H1 (cell line): ENCODE measurements around the gene LRRC45. TPM values are rescaled to one million over a fixed set of nuclear protein-coding genes. Genes with fewer than 3 reads are reported as not detected.

Experiments used
- CTCF ChIA-PET: fragments of 300-600 bp; sonication (Branson Sonifier 250); formaldehyde crosslinking; loops from one replicate; lab custom pipeline; 2021; ENCODE audit not compliant: partially characterized antibody; lab: Charles Lee
- POLR2A ChIA-PET: fragments of 300-600 bp; sonication (Branson Sonifier 250); formaldehyde crosslinking; loops from one replicate; lab custom pipeline; 2021; ENCODE audit warnings: inconsistent platforms; ENCODE audit not compliant: partially characterized antibody; lab: Charles Lee
- DNase-seq, 2 experiments: peaks; one replicate each; pipeline versions ENCODE4 v3.0.0 to v3.0.0-alpha.2; 2010 to 2022; ENCODE audit warnings: low spot score in 2 of 2, low read depth in 1 of 2, mixed read lengths in 1 of 2
- FAIRE-seq: peaks from 2 replicates; lab custom pipeline; 2011; peaks lifted over from hg19 to GRCh38; lab: Jason Lieb, UNC
- H2AFZ ChIP-seq: 2 replicates; pipeline ENCODE4 v1.8.1; 2012; ENCODE audit warnings: low read length, inconsistent platforms
- H2AK5ac ChIP-seq: 2 replicates; pipeline ENCODE4 v1.6.1; 2013; ENCODE audit warnings: low read depth, low read length
- H2BK120ac ChIP-seq: replicated peaks from 2 replicates; pipeline ENCODE3; 2013; ENCODE audit warnings: low read depth, low read length, inconsistent platforms
- H2BK12ac ChIP-seq: 2 replicates; pipeline ENCODE4 v1.6.1; 2013; ENCODE audit warnings: low read depth, low read length
- H2BK15ac ChIP-seq: 2 replicates; pipeline ENCODE4 v1.6.1; 2013; ENCODE audit warnings: low read length
- H2BK20ac ChIP-seq: 2 replicates; pipeline ENCODE4 v1.6.1; 2013; ENCODE audit warnings: low read length
- H2BK5ac ChIP-seq: 2 replicates; pipeline ENCODE4 v1.6.1; 2013; ENCODE audit warnings: low read depth, low read length
- H3K14ac ChIP-seq: 2 replicates; pipeline ENCODE4 v1.6.1; 2013; ENCODE audit warnings: inconsistent platforms; ENCODE audit not compliant: insufficient read length
- H3K18ac ChIP-seq: 2 replicates; pipeline ENCODE4 v1.6.1; 2013; ENCODE audit warnings: low read length; ENCODE audit errors: extremely low read depth
- H3K23ac ChIP-seq: 2 replicates; pipeline ENCODE4 v1.6.1; 2013; ENCODE audit warnings: inconsistent platforms; ENCODE audit not compliant: insufficient read length
- H3K23me2 ChIP-seq: 2 replicates; pipeline ENCODE4 v1.6.1; 2013; ENCODE audit warnings: low read depth, low read length
- H3K27ac ChIP-seq: 2 replicates; pipeline ENCODE4 v1.6.1; 2011; ENCODE audit warnings: low read depth, low read length, inconsistent platforms
- H3K27me3 ChIP-seq, 4 experiments: replicated peaks in 1 of 4; 1 replicate in 1 of 4; 2 replicates in 3 of 4; pipeline versions ENCODE4 v1.6.1 to v1.8.1; 2011 to 2013; ENCODE audit warnings: low read length in 3 of 4, mild to moderate bottlenecking in 3 of 4, inconsistent platforms in 2 of 4, mixed read lengths in 2 of 4, moderate library complexity in 1 of 4; ENCODE audit not compliant: control insufficient read depth in 3 of 4, insufficient read depth in 3 of 4; ENCODE audit errors: extremely low read depth in 1 of 4
- H3K36me3 ChIP-seq, 4 experiments: 2 replicates each; pipeline versions ENCODE4 v1.6.1 to v1.8.1; 2011 to 2013; ENCODE audit warnings: mild to moderate bottlenecking in 4 of 4, low read length in 3 of 4, moderate library complexity in 2 of 4, control low read depth in 1 of 4, inconsistent platforms in 1 of 4; ENCODE audit not compliant: insufficient read depth in 4 of 4, control insufficient read depth in 2 of 4
- H3K4ac ChIP-seq: replicated peaks from 2 replicates; pipeline ENCODE3; 2013; ENCODE audit warnings: low read length, low read depth, mixed read lengths, inconsistent platforms; ENCODE audit not compliant: insufficient read length
- H3K4me1 ChIP-seq, 4 experiments: replicated peaks in 1 of 4; 1 replicate in 1 of 4; 2 replicates in 3 of 4; pipeline versions ENCODE4 v1.6.1 to v1.8.1; 2011 to 2013; ENCODE audit warnings: low read length in 3 of 4, inconsistent platforms in 2 of 4, mixed read lengths in 1 of 4; ENCODE audit not compliant: insufficient read depth in 4 of 4, control insufficient read depth in 3 of 4
- H3K4me2 ChIP-seq, 2 experiments: 2 replicates each; pipeline versions ENCODE4 v1.6.1 to v1.8.1; 2011 to 2013; ENCODE audit warnings: low read depth in 2 of 2, low read length in 2 of 2, control low read depth in 1 of 2, inconsistent platforms in 1 of 2, mild to moderate bottlenecking in 1 of 2; ENCODE audit not compliant: insufficient read depth in 1 of 2
- H3K4me3 ChIP-seq, 4 experiments: fragments of 200-600, 300-600 bp in 1 of 4; sonication (generic), shearing (Covaris generic), sonication (Bioruptor Twin) in 1 of 4; 2 replicates each; pipeline versions ENCODE4 v1.5.1 to v1.8.1; 2011 to 2016; ENCODE audit warnings: low read length in 4 of 4, low read depth in 3 of 4, control low read depth in 2 of 4, inconsistent platforms in 2 of 4, mild to moderate bottlenecking in 2 of 4, mixed read lengths in 1 of 4, moderate library complexity in 1 of 4; ENCODE audit not compliant: insufficient read depth in 2 of 4; ENCODE audit errors: extremely low read depth in 1 of 4
- H3K56ac ChIP-seq: replicated peaks from 2 replicates; pipeline ENCODE3; 2013; ENCODE audit warnings: low read depth, mild to moderate bottlenecking, mixed read lengths, low read length, inconsistent platforms; ENCODE audit not compliant: insufficient read length
- H3K79me1 ChIP-seq: 2 replicates; pipeline ENCODE4 v1.6.1; 2013; ENCODE audit warnings: low read depth, low read length, control low read depth
- H3K79me2 ChIP-seq, 2 experiments: 2 replicates each; pipeline versions ENCODE4 v1.6.1 to v1.8.1; 2012 to 2013; ENCODE audit warnings: low read length in 2 of 2, mild to moderate bottlenecking in 2 of 2, inconsistent platforms in 1 of 2; ENCODE audit not compliant: insufficient read depth in 2 of 2, control insufficient read depth in 1 of 2
- H3K9ac ChIP-seq, 4 experiments: replicated peaks in 1 of 4; 1 replicate in 1 of 4; 2 replicates in 3 of 4; pipeline versions ENCODE4 v1.6.1 to v1.8.1; 2011 to 2013; ENCODE audit warnings: low read depth in 3 of 4, low read length in 3 of 4, control low read depth in 2 of 4, mild to moderate bottlenecking in 2 of 4, moderate library complexity in 2 of 4, inconsistent platforms in 1 of 4; ENCODE audit errors: extremely low read depth in 1 of 4
- H3K9me3 ChIP-seq, 2 experiments: 2 replicates each; pipeline versions ENCODE4 v1.6.1 to v1.8.1; 2012 to 2013; ENCODE audit warnings: mild to moderate bottlenecking in 2 of 2, moderate library complexity in 2 of 2, control low read depth in 1 of 2, inconsistent platforms in 1 of 2, low read depth in 1 of 2, low read length in 1 of 2, mixed read lengths in 1 of 2; ENCODE audit not compliant: insufficient read depth in 2 of 2
- H4K20me1 ChIP-seq, 2 experiments: replicated peaks in 1 of 2; 2 replicates each; pipeline versions ENCODE3 to v1.8.1; 2011 to 2013; ENCODE audit warnings: inconsistent platforms in 2 of 2, low read length in 2 of 2, mild to moderate bottlenecking in 1 of 2; ENCODE audit not compliant: insufficient read depth in 2 of 2, control insufficient read depth in 1 of 2
- H4K5ac ChIP-seq: 2 replicates; pipeline ENCODE4 v1.6.1; 2013; ENCODE audit warnings: low read length, low read depth, mixed read lengths, inconsistent platforms; ENCODE audit not compliant: insufficient read length
- H4K8ac ChIP-seq: 2 replicates; pipeline ENCODE4 v1.8.0; 2013; ENCODE audit warnings: mild to moderate bottlenecking, moderate library complexity, low read length, inconsistent platforms; ENCODE audit not compliant: insufficient read depth; ENCODE audit errors: extremely low read depth
- H4K91ac ChIP-seq: replicated peaks from 2 replicates; pipeline ENCODE3; 2013; ENCODE audit warnings: low read length, mixed read lengths, inconsistent platforms; ENCODE audit not compliant: insufficient read length
- CHD2 ChIP-seq: IDR thresholded peaks from 2 replicates; pipeline ENCODE4 v1.6.1; 2012; ENCODE audit warnings: low read length, improper control_type of control experiment
- E2F6 ChIP-seq: IDR thresholded peaks from 2 replicates; pipeline ENCODE4 v1.6.1; 2012; ENCODE audit warnings: inconsistent platforms
- RFX5 ChIP-seq: IDR thresholded peaks from 2 replicates; pipeline ENCODE4 v1.6.1; 2011; ENCODE audit warnings: low read depth, low read length, improper control_type of control experiment, borderline replicate concordance
- RXRA ChIP-seq: IDR thresholded peaks from 2 replicates; pipeline ENCODE4 v1.6.1; 2011; ENCODE audit warnings: low read depth, mild to moderate bottlenecking, low read length, moderate library complexity; ENCODE audit not compliant: insufficient read depth
- SIRT6 ChIP-seq: IDR thresholded peaks from one replicate; pipeline ENCODE4 v1.7.1; 2012; ENCODE audit warnings: low read length, inconsistent platforms
- SP1 ChIP-seq: IDR thresholded peaks from 2 replicates; pipeline ENCODE4 v1.6.1; 2011; ENCODE audit warnings: low read depth, low read length
- TBP ChIP-seq: IDR thresholded peaks from 2 replicates; pipeline ENCODE4 v1.6.1; 2011; ENCODE audit warnings: low read depth, low read length, improper control_type of control experiment
- WGBS, 2 experiments: shearing (Covaris generic) in 1 of 2; methylation state at CpG; one replicate each; pipeline versions ENCODE4 v1.1.6 to v1.1.7; 2013 to 2015; ENCODE audit warnings: low lambda C conversion rate in 2 of 2, mixed read lengths in 2 of 2, inconsistent platforms in 1 of 2, low coverage in 1 of 2, missing lambda C conversion rate in 1 of 2; ENCODE audit not compliant: insufficient replicate concordance in 2 of 2, insufficient coverage in 1 of 2, insufficient read length in 1 of 2; ENCODE audit errors: extremely low coverage in 1 of 2, missing lambda C conversion rate in 1 of 2; 5-methylcytosine and 5-hydroxymethylcytosine counted together
- polyA plus RNA-seq, 7 experiments: library from polyadenylated mRNA; depleted of rRNA in 3 of 7; stranded (reverse) in 5 of 7; unstranded in 2 of 7; fragments of >200 nt in 5 of 7; fragments of 200-250 nt in 2 of 7; gene quantifications; 1 replicate in 5 of 7; 2 replicates in 1 of 7; 4 replicates in 1 of 7; pipeline versions ENCODE4 v1.2.1 to v1.2.3, GENCODE V29; 2011 to 2013; ENCODE audit warnings: missing spikeins in 2 of 7, mixed read lengths in 2 of 7
- total RNA-seq: library from RNA; stranded (reverse); fragmentation: NEBNext Ultra II Directional; extraction: Animal tissue kit (Norgen Biotek cat#: 25700); gene quantifications from 2 replicates; pipeline ENCODE4 v1.2.1, GENCODE V29; 2021

The LRRC45 gene
- total and polyA plus RNA-seq, 2 of the 8 experiments (the other 6 are each of a cell fraction or from before 2014, with no cell fraction given): 11.5 to 29.0 TPM

- DNase-seq (no peak), FAIRE-seq (no peak)
- Histone ChIP-seq H2BK120ac (no peak overlapping the region), H2AK5ac (no peak overlapping the region), H4K91ac (no peak overlapping the region), H3K4me1 (peaks cover 0 to 11% (median 6%) of the 10 kb centered on the region in 4 experiments; a peak in 5 of 7 replicates), H3K23me2 (peaks cover 6% of the 10 kb centered on the region; the same call in 1 of the 2 replicates), H2BK20ac (no peak overlapping the region), H3K56ac (no peak overlapping the region), H2BK12ac (no peak overlapping the region), H3K9me3 (no peaks in the 10 kb centered on the region), H2BK5ac (no peak overlapping the region), H3K9ac (no peak overlapping the region), H4K8ac (no peak overlapping the region), H3K36me3 (peaks cover 0 to 9% (median 3%) of the 10 kb centered on the region in 4 experiments; a peak in 3 of 8 replicates), H3K27me3 (no peaks in the 10 kb centered on the region; a peak in 1 of 7 replicates), H4K20me1 (peaks cover 4 to 7% of the 10 kb centered on the region in 2 experiments), H3K4me3 (no peak overlapping the region), H3K18ac (no peak overlapping the region), H3K4me2 (no peak overlapping the region), H2AFZ (no peak overlapping the region), H4K5ac (no peak overlapping the region), H3K79me2 (peaks cover 0 to 12% of the 10 kb centered on the region in 2 experiments; a peak in 1 of 4 replicates), H2BK15ac (no peak overlapping the region), H3K79me1 (peaks cover 6% of the 10 kb centered on the region; the same call in 1 of the 2 replicates), H3K23ac (no peak overlapping the region), H3K27ac (no peak overlapping the region), H3K4ac (no peak overlapping the region), H3K14ac (no peak overlapping the region)
- POLR2A ChIA-PET: interaction anchor here (1.4 to 13.2 kb wide), 4 partner anchors 8 to 346 kb away, joined by 3 to 161 read pairs (median 8); partner anchors contain the start of genes CENPX, DUS1L, LRRC45 and MRPL12
- 88% methylated on average over 6 of the region's 8 CpGs; no CpG with 5 or more reads in 1 of the 2 experiments for WGBS, 2 experiments
- TF ChIP-seq TBP (no peak), SP1 (no peak), CHD2 (no peak), RXRA (no peak), E2F6 (no peak), RFX5 (no peak), SIRT6 (no peak)
- CTCF ChIA-PET: interaction anchor here (1.1 to 1.7 kb wide), 4 partner anchors 9 to 25 kb away, joined by 3 to 6 read pairs (median 4); no protein-coding TSS in a partner anchor
These were observed 26.0 kb downstream of the LRRC45 start for GRCh38 chr17:82049106-82049505.
